ENCODE data around the gene PTTG1IP. TPM values are rescaled to one million over a fixed set of nuclear protein-coding genes. Genes with fewer than 3 reads are reported as not detected.

The PTTG1IP gene
- total RNA-seq, 4 donors from 2014 or later: 175 to 328 (median 234) TPM

GRCh38 chr21:44874497-44875315 is 1.2 kb upstream of the PTTG1IP start:
- H3K4me1 ChIP-seq: peaks cover 0 to 53% (median 27%) of the 10 kb centered on the region in 4 donors
- H3K4me3 ChIP-seq: peak overlapping the region; percentile 76 to 99 (median 94)
- no peaks in the 10 kb centered on the region for H3K27me3 ChIP-seq
- DNase-seq (ENCODE audit: low spot score in 2 of 2): peak in 1 of 2 donors; percentile 50
- H3K36me3 ChIP-seq: no peaks in the 10 kb centered on the region
- TF ChIP-seq EP300 (IDR thresholded peaks at IDR 0.05) (peak in 1 of 2 donors; percentile 17), POLR2A (IDR thresholded peaks at IDR 0.05) (no peak)
- TF ChIP-seq, protein P1, sequence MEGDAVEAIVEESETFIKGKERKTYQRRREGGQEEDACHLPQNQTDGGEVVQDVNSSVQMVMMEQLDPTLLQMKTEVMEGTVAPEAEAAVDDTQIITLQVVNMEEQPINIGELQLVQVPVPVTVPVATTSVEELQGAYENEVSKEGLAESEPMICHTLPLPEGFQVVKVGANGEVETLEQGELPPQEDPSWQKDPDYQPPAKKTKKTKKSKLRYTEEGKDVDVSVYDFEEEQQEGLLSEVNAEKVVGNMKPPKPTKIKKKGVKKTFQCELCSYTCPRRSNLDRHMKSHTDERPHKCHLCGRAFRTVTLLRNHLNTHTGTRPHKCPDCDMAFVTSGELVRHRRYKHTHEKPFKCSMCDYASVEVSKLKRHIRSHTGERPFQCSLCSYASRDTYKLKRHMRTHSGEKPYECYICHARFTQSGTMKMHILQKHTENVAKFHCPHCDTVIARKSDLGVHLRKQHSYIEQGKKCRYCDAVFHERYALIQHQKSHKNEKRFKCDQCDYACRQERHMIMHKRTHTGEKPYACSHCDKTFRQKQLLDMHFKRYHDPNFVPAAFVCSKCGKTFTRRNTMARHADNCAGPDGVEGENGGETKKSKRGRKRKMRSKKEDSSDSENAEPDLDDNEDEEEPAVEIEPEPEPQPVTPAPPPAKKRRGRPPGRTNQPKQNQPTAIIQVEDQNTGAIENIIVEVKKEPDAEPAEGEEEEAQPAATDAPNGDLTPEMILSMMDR (IDR thresholded peaks at IDR 0.05): no peak
- H3K9me3 ChIP-seq: no peaks in the 10 kb centered on the region
- peak overlapping the region; percentile 81 to 95 (median 90) for H3K27ac ChIP-seq
- 25 to 26% methylated on average over 47 to 49 of the region's 49 CpGs for WGBS, 2 donors

GRCh38 chr21:44874240-44874496 is 678 bp upstream of the PTTG1IP start:
- peaks cover 0 to 58% (median 32%) of the 10 kb centered on the region in 4 donors for H3K4me1 ChIP-seq
- peak overlapping the region; percentile 81 to 95 (median 90) for H3K27ac ChIP-seq
- DNase-seq (ENCODE audit: low spot score in 2 of 2): no peak
- no peaks in the 10 kb centered on the region for H3K27me3 ChIP-seq
- peak overlapping the region; percentile 76 to 99 (median 94) for H3K4me3 ChIP-seq
- H3K36me3 ChIP-seq: no peaks in the 10 kb centered on the region
- no peak for TF ChIP-seq POLR2A (IDR thresholded peaks at IDR 0.05)
- no peak for TF ChIP-seq EP300 (IDR thresholded peaks at IDR 0.05)
- TF ChIP-seq, protein P1 (IDR thresholded peaks at IDR 0.05): no peak
- H3K9me3 ChIP-seq: no peaks in the 10 kb centered on the region
- 11 to 12% methylated on average over 16 to 20 of the region's 20 CpGs for WGBS, 2 donors

DNA sequence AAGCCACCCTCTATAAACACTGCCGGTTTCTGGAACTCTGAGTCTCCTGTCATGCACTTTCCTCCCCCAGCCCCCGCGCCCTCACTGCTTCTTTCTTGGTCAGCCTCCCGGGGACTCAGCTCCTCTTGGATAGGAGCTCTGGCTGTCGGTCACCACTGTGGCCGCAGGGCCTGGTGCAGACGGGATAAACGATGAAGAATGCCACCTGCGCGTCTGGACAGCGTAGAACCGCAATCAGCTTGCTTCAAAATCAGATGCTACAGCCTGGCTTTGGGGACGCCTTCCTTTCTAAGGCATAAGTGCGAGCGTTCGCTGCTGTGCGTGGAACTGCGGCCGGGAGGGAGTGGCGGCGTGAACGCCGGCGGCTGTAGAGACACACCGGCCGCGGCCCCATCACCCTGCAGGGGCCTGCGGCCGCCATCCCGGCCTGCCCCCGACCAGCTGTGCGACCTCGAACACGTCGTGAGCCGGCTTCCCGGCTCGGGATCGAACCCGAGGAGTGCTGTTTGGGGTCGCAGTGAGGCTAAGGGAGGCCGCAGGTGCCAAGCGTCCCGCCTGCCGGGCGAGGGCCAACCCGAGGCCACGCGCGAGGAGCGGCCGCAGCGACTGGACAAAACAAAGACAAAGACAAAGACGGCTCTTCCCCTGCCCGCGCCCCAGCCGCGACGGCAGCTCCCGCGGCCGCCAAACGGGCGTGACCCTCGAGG is 688 bp downstream of the PTTG1IP start:
- DNase-seq (ENCODE audit: low spot score in 2 of 2): no peak
- no peaks in the 10 kb centered on the region for H3K27me3 ChIP-seq
- peaks cover 0 to 72% (median 45%) of the 10 kb centered on the region in 4 donors for H3K4me1 ChIP-seq
- H3K27ac ChIP-seq: peak overlapping the region; percentile 55 to 95 (median 90)
- 0 to 1% methylated on average over 32 to 48 of the region's 65 CpGs for WGBS, 2 donors
- H3K9me3 ChIP-seq: no peaks in the 10 kb centered on the region
- no peaks in the 10 kb centered on the region for H3K36me3 ChIP-seq
- no peak for TF ChIP-seq POLR2A (IDR thresholded peaks at IDR 0.05)
- no peak for TF ChIP-seq EP300 (IDR thresholded peaks at IDR 0.05)
- TF ChIP-seq, protein P1 (IDR thresholded peaks at IDR 0.05): no peak
- peak overlapping the region; percentile 76 to 99 (median 94) for H3K4me3 ChIP-seq

DNA sequence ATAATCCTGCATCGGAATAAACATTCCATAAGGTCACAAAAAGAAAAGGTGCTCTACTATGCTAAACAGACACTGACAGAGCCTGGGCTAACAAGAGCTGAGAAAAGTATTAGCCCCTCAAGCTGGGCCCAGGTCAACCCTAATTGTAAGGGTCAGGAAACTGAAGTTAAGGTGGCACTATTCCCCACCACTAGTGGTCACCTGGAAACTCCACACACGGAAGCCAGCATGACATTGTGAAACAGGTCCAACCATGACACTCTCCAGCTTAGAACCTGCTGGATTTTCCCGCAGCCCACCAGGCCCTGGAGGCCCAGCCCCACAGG is 1.2 kb downstream of the PTTG1IP start:
- peaks cover 0 to 77% (median 46%) of the 10 kb centered on the region in 4 donors for H3K4me1 ChIP-seq
- no peaks in the 10 kb centered on the region for H3K36me3 ChIP-seq
- peak overlapping the region; percentile 76 to 99 (median 94) for H3K4me3 ChIP-seq
- 9 to 13% methylated on average over 3 of the region's 3 CpGs for WGBS, 2 donors
- TF ChIP-seq EP300 (IDR thresholded peaks at IDR 0.05) (no peak), POLR2A (IDR thresholded peaks at IDR 0.05) (no peak)
- TF ChIP-seq, protein P1 (IDR thresholded peaks at IDR 0.05): no peak
- peak overlapping the region; percentile 55 to 95 (median 90) for H3K27ac ChIP-seq
- H3K27me3 ChIP-seq: no peaks in the 10 kb centered on the region
- no peak for DNase-seq (ENCODE audit: low spot score in 2 of 2)
- H3K9me3 ChIP-seq: no peaks in the 10 kb centered on the region

Measured in tibial nerve (tissue), 4 donors.